Measurements from ENCODE around the gene YJU2. TPM values are rescaled to one million over a fixed set of nuclear protein-coding genes. Genes with fewer than 3 reads are reported as not detected.
"Not testable (repeated sequence)": the region's sequence is repeated elsewhere in the genome, so short reads cannot be mapped to it uniquely, and the experiment has no call there.

Gene YJU2
- total and polyA plus RNA-seq, 11 donors = 7.6 to 26.7 (median 12.7) TPM

DNA sequence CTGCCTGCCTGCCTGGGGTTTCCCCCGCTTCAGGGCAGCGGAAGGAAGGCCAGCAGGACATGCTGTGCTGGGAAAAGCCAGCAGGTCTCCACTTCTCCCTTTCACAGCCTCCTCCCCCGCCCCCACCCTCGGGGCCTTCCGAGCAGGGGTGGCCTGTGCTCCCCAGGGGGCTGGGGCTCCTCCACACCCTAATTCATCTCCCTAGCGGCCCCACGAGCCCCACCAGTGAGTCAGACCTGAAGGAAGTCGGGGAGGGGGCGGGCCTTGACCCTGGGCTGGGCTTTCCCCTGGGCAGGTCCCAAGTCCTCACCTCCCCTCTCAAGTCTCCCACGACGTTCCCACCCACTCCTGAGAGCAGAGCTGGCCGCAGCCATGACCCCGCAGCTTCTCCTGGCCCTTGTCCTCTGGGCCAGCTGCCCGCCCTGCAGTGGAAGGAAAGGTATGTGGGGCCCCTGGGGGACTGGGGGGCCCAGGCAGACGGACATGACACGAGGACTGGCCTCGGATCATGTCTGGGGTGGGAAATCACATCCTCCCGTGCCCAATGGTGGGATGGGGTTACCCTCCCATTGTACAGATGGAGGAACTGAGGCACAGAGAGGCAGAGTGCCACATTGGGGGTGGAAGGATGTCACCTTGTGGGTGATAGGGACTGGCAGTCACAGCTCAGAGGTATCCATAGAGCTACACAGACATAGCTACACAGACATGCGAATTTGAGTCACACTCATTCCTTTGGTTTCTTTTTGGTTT lies 17.5 kb upstream of the YJU2 start, which contains the start of gene EBI3:
TSS of gene EBI3 (plus strand) at position 345 of the 753 bp plus-strand sequence. CDS start at position 373, 28 bp downstream.
- DNase-seq (peak in 3 of 5 donors; percentile 31 to 45 (median 32)), ATAC-seq (peak; percentile 32 to 75 (median 66))
- TF ChIP-seq CTCF (IDR thresholded peaks at IDR 0.05) (no peak), POLR2A (IDR thresholded peaks at IDR 0.05) (no peak)
- intact Hi-C loops (cut with DNase I) = no loop called here
- peaks cover 5 to 75% (median 21%) of the 10 kb centered on the region in 9 donors for H3K27me3 ChIP-seq
- peaks cover 0 to 11% (median 0%) of the 10 kb centered on the region in 12 donors for H3K4me1 ChIP-seq
- 15 to 22% (median 16%) methylated on average over 14 to 19 of the region's 19 CpGs for WGBS, 4 donors
- H3K9me3 ChIP-seq = no peaks in the 10 kb centered on the region
- H3K36me3 ChIP-seq = no peaks in the 10 kb centered on the region
- no peak within 1 kb of the TSS for H3K27ac ChIP-seq
- peak within 1 kb of the TSS in 3 of 12 donors; percentile 2 to 25 (median 19) for H3K4me3 ChIP-seq

- WGBS, 4 donors = 89 to 91% (median 90%) methylated on average over 6 of the region's 6 CpGs
- H3K36me3 ChIP-seq; DNase-seq; H3K27ac ChIP-seq; intact Hi-C loops (cut with DNase I); H3K4me3 ChIP-seq; H3K9me3 ChIP-seq; ATAC-seq: not testable (repeated sequence)
- Histone ChIP-seq H3K4me1 (peaks cover 0 to 11% (median 0%) of the 10 kb centered on the region in 12 donors), H3K27me3 (peaks cover 5 to 79% (median 21%) of the 10 kb centered on the region in 9 donors)
Measured at GRCh38 chr19:4230237-4230636, 16.6 kb upstream of the YJU2 start.

GRCh38 chr19:4231521-4231920 lies 15.4 kb upstream of the YJU2 start:
- H3K9me3 ChIP-seq; DNase-seq; H3K27ac ChIP-seq; H3K4me3 ChIP-seq; ATAC-seq; H3K36me3 ChIP-seq; intact Hi-C loops (cut with DNase I): not testable (repeated sequence)
- WGBS, 4 donors = 86 to 93% (median 91%) methylated on average over 6 of the region's 6 CpGs
- peaks cover 0 to 11% (median 0%) of the 10 kb centered on the region in 12 donors for H3K4me1 ChIP-seq
- peaks cover 5 to 75% (median 21%) of the 10 kb centered on the region in 9 donors for H3K27me3 ChIP-seq

DNA sequence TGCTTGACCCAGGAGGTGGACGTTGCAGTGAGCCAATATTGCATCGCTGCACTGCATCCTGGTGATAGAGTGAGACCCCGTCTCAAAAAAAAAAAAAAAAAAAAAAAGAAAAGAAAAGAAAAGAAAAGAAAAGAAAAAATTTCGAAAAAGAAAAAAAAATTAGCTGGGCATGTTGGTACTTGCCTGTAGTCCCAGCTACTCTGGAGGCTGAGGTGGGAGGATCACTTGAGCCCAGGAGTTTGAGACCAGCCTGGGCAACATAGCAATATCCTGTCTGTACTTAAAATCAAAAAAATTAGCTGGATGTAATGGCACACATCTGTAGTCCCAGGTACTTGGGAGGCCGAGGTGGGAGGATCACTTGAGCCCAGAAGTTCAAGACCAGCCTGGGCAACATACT lies 14.7 kb upstream of the YJU2 start:
- Histone ChIP-seq H3K4me1 (peaks cover 0 to 11% (median 0%) of the 10 kb centered on the region in 12 donors), H3K27me3 (peaks cover 5 to 72% (median 21%) of the 10 kb centered on the region in 9 donors)
- H3K9me3 ChIP-seq; H3K4me3 ChIP-seq; ATAC-seq; H3K27ac ChIP-seq; DNase-seq; intact Hi-C loops (cut with DNase I); H3K36me3 ChIP-seq: not testable (repeated sequence)
- 78 to 87% (median 80%) methylated on average over 4 to 5 of the region's 5 CpGs for WGBS, 4 donors

GRCh38 chr19:4232614-4233281 lies 14.1 kb upstream of the YJU2 start:
- TF ChIP-seq POLR2A (IDR thresholded peaks at IDR 0.05) (no peak), CTCF (IDR thresholded peaks at IDR 0.05) (no peak)
- 37 to 55% (median 47%) methylated on average over 12 to 21 of the region's 21 CpGs for WGBS, 4 donors
- Histone ChIP-seq H3K9me3 (no peaks in the 10 kb centered on the region), H3K27me3 (peaks cover 5 to 68% (median 21%) of the 10 kb centered on the region in 9 donors), H3K27ac (no peak overlapping the region), H3K4me3 (no peak overlapping the region), H3K4me1 (peaks cover 0 to 11% (median 0%) of the 10 kb centered on the region in 12 donors), H3K36me3 (no peaks in the 10 kb centered on the region)
- DNase-seq (no peak), ATAC-seq (no peak)
- intact Hi-C loops (cut with DNase I) = no loop called here
